HG03460 (cell line): ENCODE measurements around the gene EDN1.

ENCODE experiments used
- ATAC-seq: cut with Tn5 transposase; IDR thresholded peaks from one replicate; pipeline ENCODE4 v1.9.1; 2021; ENCODE audit not compliant: unreplicated experiment

The EDN1 gene

DNA sequence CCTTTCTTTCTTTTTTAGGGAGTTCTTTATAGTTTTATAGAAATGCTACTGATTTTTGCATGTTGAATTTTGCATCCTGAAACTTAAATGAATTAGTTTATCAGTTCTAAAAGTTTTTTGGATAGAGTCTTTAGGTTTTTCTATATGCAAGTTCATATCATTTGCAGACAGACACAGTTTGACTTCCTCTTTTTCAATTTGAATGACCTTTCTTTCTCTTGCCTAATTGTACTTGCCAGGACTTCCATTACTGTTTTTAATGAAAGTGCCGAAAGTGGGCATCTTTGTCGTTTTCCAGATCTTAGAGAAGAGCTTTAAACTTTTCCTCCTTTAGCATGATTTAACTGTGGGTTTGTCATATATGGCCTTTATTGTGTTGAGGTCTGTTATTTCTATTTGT, 21.1 kb upstream of the EDN1 start:
- ATAC-seq, result no peak

DNA sequence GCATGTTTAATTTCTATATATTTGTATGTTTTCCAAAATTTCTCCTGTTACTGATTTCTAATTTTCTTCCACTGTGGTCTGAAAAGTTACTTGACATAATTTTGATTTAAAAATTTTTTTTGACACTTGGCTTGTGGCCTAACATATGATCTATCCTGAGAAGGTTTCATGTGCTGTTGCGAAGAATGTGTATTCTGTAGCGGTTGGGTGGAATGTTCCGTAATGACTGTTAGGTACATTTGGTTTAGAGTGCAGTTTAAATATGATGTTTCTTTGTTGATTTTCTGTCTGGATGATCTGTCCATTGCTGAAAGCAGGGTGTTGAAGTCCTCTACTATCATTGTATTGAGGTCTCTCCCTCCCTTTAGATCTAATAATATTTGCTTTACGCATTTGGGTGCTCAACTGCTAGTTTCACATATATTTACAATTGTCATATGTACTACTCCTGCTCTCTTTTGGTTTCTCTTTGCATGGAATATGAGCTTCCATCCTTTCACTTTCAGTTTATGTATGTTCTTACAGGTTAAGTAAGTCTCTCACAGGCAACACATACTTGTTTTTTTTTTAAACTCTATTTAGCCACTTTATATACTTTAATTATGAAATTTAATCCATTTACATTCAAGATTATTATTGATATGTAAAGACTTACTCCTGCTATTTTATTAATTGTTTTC, 19.5 kb upstream of the EDN1 start:
- no peak for ATAC-seq

GRCh38 chr6:12271594-12271993, 18.6 kb upstream of the EDN1 start:
- no peak for ATAC-seq

- ATAC-seq, result no peak
Measured at GRCh38 chr6:12271997-12272396, 18.2 kb upstream of the EDN1 start.

GRCh38 chr6:12275107-12275506, 15.1 kb upstream of the EDN1 start:
- no peak for ATAC-seq

DNA sequence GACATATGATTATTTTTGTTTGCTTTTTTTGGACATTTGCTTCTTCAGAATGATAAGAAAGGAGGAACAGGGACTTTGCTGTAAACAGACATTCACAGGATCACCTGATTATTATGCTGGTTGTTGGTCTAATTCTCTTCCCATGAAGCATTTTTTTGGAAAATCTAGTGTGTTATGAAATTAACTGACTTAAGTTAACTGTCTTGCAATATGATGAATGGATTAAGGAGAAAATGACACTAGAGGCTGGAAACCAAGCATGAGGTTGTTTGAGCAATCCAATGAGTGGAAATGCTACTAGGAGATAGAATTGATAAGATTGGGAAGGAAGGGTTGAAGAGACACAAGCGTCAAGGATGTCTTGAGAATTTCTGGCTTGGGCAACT, 13.2 kb upstream of the EDN1 start:
- ATAC-seq, result no peak

DNA sequence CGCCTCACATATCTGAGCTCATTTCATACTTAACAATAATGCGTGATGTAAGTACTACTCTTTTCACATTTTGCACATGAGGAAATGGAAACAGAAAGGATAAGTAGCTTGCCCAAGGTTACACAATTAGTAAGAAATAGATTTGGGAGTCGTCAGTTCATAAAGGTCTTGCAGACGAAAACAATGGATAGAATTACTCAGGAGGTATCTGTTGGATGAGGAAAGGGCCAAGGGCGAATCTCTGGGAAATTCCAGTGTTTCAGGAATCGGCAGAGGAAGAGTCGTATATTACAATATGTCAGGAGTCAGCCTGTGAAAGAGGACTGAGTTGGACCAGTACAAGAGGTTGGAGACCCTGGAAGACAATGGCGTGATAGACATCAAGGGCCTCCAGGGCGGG, 12.8 kb upstream of the EDN1 start:
- no peak for ATAC-seq

DNA sequence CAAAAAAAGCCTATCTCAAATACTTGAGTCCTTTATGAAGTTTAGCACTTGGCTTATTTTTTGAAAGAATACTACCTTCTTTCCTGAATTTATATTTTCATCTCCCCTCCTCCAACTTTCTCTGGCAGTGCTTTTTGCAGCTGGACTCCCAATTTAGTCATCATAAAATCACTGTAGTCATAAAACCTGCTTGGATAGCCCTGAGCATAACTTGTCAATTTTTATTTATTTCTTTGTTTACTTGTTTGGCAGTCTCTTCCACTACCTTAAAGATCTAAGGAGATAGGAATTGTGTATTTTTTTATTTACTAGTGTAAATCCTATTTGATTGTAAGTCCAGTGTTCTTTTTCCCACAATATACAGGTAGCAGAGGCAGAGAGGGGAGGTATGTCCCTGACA, 11.2 kb upstream of the EDN1 start:
- ATAC-seq, result no peak

GRCh38 chr6:12279322-12280091, 10.7 kb upstream of the EDN1 start:
- no peak for ATAC-seq

DNA sequence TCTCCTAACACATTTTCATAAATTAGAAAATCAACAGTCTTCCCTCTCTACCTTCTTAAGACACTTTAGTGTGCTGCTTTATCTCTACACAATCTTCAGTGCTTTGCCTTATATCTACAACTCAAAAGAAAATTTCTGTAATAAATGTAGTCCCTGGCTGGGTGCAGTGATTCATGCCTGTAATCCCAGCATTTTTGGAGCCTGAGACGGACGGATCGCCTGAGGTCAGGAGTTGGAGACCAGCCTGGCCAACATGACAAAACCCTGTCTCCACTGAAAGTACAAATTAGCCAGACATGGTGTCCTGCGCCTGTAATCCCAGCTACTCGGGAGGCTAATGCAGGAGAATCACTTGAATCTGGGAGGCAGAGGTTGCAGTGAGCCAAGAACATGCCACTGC, 9.7 kb upstream of the EDN1 start:
- ATAC-seq, result no peak

GRCh38 chr6:12280902-12281301, 9.3 kb upstream of the EDN1 start:
- ATAC-seq, result no peak

DNA sequence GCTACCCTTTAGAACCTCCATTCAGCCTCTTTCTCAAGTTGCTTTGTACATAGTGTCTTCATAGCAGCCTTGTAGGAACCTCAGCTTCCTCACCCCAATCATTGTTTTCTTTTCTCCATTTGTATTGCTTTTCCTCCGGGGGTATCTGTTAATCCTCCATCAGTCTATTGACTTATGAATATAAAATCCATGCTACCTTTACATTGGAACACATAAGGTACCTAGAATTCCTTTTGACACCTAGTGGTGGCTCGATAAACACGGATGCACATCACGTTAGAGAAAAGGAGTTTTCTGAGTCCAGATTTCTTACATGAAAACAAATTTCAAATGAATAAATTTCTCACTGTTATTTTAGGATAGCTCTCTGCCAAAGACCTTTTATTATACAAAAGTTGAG, 6.3 kb upstream of the EDN1 start:
- no peak for ATAC-seq

- ATAC-seq, result no peak
Measured at GRCh38 chr6:12286373-12287110, 3.6 kb upstream of the EDN1 start.

- ATAC-seq, result no peak
Measured at GRCh38 chr6:12288211-12288618, 1.9 kb upstream of the EDN1 start.

GRCh38 chr6:12288914-12289313, 1.2 kb upstream of the EDN1 start:
- no peak for ATAC-seq

DNA sequence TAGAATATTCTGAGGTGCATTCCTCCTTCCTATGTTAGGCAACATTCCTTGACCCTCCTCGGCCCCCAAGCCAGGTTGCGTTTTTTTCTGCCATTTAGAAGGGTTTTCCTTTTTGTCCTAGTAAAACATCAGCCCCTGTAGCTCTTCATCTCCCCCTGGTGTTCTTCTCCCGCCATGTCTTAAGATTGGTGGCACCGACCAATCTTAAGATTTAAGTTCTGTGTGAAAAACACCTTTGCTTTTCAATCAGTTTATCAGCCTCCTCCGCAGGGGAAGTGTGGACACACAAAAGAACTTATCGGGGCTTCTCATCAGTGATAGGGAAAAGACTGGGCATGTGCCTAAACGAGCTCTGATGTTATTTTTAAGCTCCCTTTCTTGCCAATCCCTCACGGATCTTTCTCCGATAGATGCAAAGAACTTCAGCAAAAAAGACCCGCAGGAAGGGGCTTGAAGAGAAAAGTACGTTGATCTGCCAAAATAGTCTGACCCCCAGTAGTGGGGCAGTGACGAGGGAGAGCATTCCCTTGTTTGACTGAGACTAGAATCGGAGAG, 719 bp upstream of the EDN1 start:
- peak; percentile 26 for ATAC-seq

GRCh38 chr6:12291071-12291838, 1.1 kb downstream of the EDN1 start:
- ATAC-seq, result no peak

- no peak for ATAC-seq
Measured at GRCh38 chr6:12291839-12292604, 1.9 kb downstream of the EDN1 start.

DNA sequence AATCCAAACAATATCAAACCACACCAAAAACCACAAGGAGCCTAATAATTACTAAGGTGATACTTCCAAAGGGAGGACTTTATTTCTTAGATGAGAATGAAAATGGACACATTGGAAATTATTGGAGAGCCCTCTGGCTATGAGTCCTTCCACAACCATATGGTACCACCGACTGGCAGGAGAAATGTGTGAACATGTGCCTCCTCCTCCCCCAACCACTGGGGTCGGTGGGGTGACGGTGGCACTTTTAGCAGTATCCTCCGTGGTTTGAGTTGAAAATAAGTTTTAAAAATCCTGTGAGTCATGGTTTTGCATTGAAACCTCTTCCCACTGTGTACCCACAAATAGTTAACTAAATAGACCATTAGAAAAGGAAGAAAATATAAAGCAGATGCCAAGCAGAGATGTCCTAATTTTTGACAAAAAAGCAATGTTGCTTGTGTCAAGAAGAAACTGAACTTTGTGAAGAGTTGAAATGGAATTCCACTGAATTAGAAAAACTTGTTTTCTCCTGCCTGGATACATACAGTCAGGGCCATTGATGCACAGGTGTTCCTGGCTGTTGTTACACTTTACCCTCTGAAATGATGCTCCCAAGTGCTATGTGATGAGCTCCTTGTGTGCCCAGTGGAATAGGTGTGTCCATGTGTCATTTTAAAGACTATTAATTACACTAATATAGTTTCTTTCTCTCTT, 3.2 kb downstream of the EDN1 start:
- no peak for ATAC-seq
